ENCODE results near the gene CLEC1B. TPM values are rescaled to one million over a fixed set of nuclear protein-coding genes. Genes with fewer than 3 reads are reported as not detected.

CLEC1B gene
- total RNA-seq, 1 donor from 2014 or later = not detected

DNA sequence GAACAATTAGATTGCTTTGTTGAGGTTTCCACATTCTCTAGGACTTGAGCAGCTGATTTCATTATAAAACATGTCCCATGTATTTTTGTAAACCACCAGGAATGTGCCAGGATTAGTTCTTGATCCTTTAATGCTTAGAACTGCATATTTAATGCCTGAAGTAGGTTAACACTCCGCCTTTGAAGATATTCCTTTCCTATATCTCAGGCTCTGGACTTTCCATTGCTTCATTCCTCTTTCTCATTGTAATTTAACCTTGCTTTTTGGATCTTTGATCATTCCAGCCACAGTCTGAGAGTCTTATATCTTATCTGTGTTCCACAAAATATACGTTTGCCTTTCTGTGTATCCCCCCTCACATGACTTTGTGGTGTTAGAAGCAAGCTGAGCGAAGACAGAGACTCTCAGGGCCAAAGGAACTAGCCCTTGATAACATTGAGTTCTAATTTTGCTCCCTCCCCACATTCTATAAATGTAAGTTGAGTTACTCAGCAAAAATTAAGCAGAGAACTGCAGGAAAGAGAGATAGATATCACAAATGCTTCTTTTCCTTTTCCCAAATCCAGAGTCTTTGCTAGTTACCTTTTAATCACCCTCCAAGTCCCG lies 2.4 kb upstream of the CLEC1B start:
- DNase-seq (ENCODE audit: low read depth) = no peak
- H3K4me1 ChIP-seq (ENCODE audit: insufficient read depth, low read length) = no peaks in the 10 kb centered on the region
- Mint-ChIP-seq H3K4me1 (ENCODE audit: low read depth, unreplicated experiment) (peaks cover 15% of the 10 kb centered on the region), H3K4me3 (ENCODE audit: unreplicated experiment) (no peak overlapping the region), H3K27me3 (ENCODE audit: low read depth, unreplicated experiment) (peaks cover 2% of the 10 kb centered on the region), H3K9me3 (ENCODE audit: unreplicated experiment) (no peaks in the 10 kb centered on the region), H3K36me3 (ENCODE audit: low read depth, unreplicated experiment) (no peaks in the 10 kb centered on the region), H3K27ac (ENCODE audit: unreplicated experiment) (no peak overlapping the region)
- H3K36me3 ChIP-seq (ENCODE audit: insufficient read depth, low read length) = no peaks in the 10 kb centered on the region
- H3K4me3 ChIP-seq (ENCODE audit: insufficient read depth, low read depth, low read length) = no peak overlapping the region
- no peak for FAIRE-seq
- no peak overlapping the region for H2AFZ ChIP-seq (ENCODE audit: low read depth, low read length)
- no peak overlapping the region for H3K9ac ChIP-seq (ENCODE audit: low read length)
- no peak overlapping the region for H3K27ac ChIP-seq (ENCODE audit: low read depth, low read length)
- no peaks in the 10 kb centered on the region for H3K79me2 ChIP-seq (ENCODE audit: insufficient read depth, low read length)
- no peaks in the 10 kb centered on the region for H3K27me3 ChIP-seq (ENCODE audit: insufficient read depth, low read length)
- H3K4me2 ChIP-seq (ENCODE audit: low read length) = no peak overlapping the region
- H3K9me3 ChIP-seq (ENCODE audit: insufficient read depth, low read depth, low read length) = no peaks in the 10 kb centered on the region
- TF ChIP-seq EZH2 (IDR thresholded peaks at IDR 0.05; ENCODE audit: insufficient read depth, low read length) = no peak
- TF ChIP-seq, protein P1, sequence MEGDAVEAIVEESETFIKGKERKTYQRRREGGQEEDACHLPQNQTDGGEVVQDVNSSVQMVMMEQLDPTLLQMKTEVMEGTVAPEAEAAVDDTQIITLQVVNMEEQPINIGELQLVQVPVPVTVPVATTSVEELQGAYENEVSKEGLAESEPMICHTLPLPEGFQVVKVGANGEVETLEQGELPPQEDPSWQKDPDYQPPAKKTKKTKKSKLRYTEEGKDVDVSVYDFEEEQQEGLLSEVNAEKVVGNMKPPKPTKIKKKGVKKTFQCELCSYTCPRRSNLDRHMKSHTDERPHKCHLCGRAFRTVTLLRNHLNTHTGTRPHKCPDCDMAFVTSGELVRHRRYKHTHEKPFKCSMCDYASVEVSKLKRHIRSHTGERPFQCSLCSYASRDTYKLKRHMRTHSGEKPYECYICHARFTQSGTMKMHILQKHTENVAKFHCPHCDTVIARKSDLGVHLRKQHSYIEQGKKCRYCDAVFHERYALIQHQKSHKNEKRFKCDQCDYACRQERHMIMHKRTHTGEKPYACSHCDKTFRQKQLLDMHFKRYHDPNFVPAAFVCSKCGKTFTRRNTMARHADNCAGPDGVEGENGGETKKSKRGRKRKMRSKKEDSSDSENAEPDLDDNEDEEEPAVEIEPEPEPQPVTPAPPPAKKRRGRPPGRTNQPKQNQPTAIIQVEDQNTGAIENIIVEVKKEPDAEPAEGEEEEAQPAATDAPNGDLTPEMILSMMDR (IDR thresholded peaks at IDR 0.05; ENCODE audit: insufficient read depth, low read depth, low read length) = no peak
- H4K20me1 ChIP-seq (ENCODE audit: insufficient read depth, low read length) = no peaks in the 10 kb centered on the region

DNA sequence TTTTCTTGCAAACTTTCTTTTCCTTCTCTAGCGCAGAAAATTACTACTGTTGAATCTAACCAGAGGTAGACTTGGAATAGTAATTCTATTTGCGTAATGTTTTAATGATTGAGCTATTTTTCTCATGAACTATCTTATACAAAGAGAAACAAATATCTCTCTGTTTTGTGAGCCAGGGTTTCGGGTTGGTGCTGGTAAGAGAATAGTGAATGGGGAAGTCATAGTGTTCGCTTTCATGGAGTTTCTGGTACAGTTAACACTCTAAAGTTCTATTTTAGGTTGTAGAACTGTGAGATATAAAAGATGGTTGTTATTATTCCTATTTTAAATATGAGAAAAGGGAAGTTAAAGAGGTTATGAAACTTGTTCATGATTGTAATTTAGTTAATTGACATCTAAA lies 6.6 kb downstream of the CLEC1B start:
- Mint-ChIP-seq H3K36me3 (ENCODE audit: low read depth, unreplicated experiment) (no peaks in the 10 kb centered on the region), H3K27ac (ENCODE audit: unreplicated experiment) (no peak overlapping the region), H3K27me3 (ENCODE audit: low read depth, unreplicated experiment) (no peaks in the 10 kb centered on the region), H3K4me3 (ENCODE audit: unreplicated experiment) (no peak overlapping the region), H3K9me3 (ENCODE audit: unreplicated experiment) (no peaks in the 10 kb centered on the region), H3K4me1 (ENCODE audit: low read depth, unreplicated experiment) (peaks cover 13% of the 10 kb centered on the region)
- Histone ChIP-seq H3K4me3 (ENCODE audit: insufficient read depth, low read depth, low read length) (no peak overlapping the region), H3K9me3 (ENCODE audit: insufficient read depth, low read depth, low read length) (no peaks in the 10 kb centered on the region), H3K9ac (ENCODE audit: low read length) (no peak overlapping the region), H3K4me2 (ENCODE audit: low read length) (no peak overlapping the region), H3K36me3 (ENCODE audit: insufficient read depth, low read length) (no peaks in the 10 kb centered on the region), H2AFZ (ENCODE audit: low read depth, low read length) (no peak overlapping the region), H3K79me2 (ENCODE audit: insufficient read depth, low read length) (no peaks in the 10 kb centered on the region), H3K4me1 (ENCODE audit: insufficient read depth, low read length) (no peaks in the 10 kb centered on the region), H3K27me3 (ENCODE audit: insufficient read depth, low read length) (no peaks in the 10 kb centered on the region), H4K20me1 (ENCODE audit: insufficient read depth, low read length) (no peaks in the 10 kb centered on the region), H3K27ac (ENCODE audit: low read depth, low read length) (no peak overlapping the region)
- FAIRE-seq = no peak
- no peak for TF ChIP-seq EZH2 (IDR thresholded peaks at IDR 0.05; ENCODE audit: insufficient read depth, low read length)
- TF ChIP-seq, protein P1 (IDR thresholded peaks at IDR 0.05; ENCODE audit: insufficient read depth, low read depth, low read length) = no peak
- DNase-seq (ENCODE audit: low read depth) = no peak

DNA sequence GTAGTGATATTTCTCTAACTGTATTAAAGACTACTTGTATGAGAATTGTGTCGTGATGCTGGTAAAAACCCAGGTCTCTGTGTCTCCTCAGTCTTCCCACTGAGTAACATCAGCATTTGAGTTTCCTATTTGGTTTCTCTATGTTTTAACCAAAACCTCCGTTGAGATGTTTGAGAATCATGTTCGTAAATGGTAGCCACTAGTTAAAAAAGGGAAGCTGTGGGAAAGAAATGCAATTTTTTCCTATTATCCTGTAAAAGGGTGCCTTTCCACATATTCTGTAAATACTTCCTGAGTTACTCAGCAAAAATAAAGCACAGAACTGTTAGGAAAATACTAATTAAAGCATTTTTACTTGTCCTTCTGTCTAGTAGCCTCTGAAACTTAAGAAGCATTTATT lies 7.0 kb downstream of the CLEC1B start:
- no peaks in the 10 kb centered on the region for H3K9me3 Mint-ChIP-seq (ENCODE audit: unreplicated experiment)
- no peaks in the 10 kb centered on the region for H3K9me3 ChIP-seq (ENCODE audit: insufficient read depth, low read depth, low read length)
- no peak overlapping the region for H3K4me3 ChIP-seq (ENCODE audit: insufficient read depth, low read depth, low read length)
- FAIRE-seq = no peak
- no peaks in the 10 kb centered on the region for H4K20me1 ChIP-seq (ENCODE audit: insufficient read depth, low read length)
- H3K9ac ChIP-seq (ENCODE audit: low read length) = no peak overlapping the region
- no peak overlapping the region for H3K27ac ChIP-seq (ENCODE audit: low read depth, low read length)
- H3K27me3 ChIP-seq (ENCODE audit: insufficient read depth, low read length) = no peaks in the 10 kb centered on the region
- TF ChIP-seq, protein P1 (IDR thresholded peaks at IDR 0.05; ENCODE audit: insufficient read depth, low read depth, low read length) = no peak
- TF ChIP-seq EZH2 (IDR thresholded peaks at IDR 0.05; ENCODE audit: insufficient read depth, low read length) = no peak
- H3K27me3 Mint-ChIP-seq (ENCODE audit: low read depth, unreplicated experiment) = no peaks in the 10 kb centered on the region
- no peak overlapping the region for H3K27ac Mint-ChIP-seq (ENCODE audit: unreplicated experiment)
- no peaks in the 10 kb centered on the region for H3K36me3 Mint-ChIP-seq (ENCODE audit: low read depth, unreplicated experiment)
- H2AFZ ChIP-seq (ENCODE audit: low read depth, low read length) = no peak overlapping the region
- no peak overlapping the region for H3K4me3 Mint-ChIP-seq (ENCODE audit: unreplicated experiment)
- H3K4me1 ChIP-seq (ENCODE audit: insufficient read depth, low read length) = no peaks in the 10 kb centered on the region
- H3K4me1 Mint-ChIP-seq (ENCODE audit: low read depth, unreplicated experiment) = peaks cover 11% of the 10 kb centered on the region
- no peaks in the 10 kb centered on the region for H3K36me3 ChIP-seq (ENCODE audit: insufficient read depth, low read length)
- H3K4me2 ChIP-seq (ENCODE audit: low read length) = no peak overlapping the region
- no peak for DNase-seq (ENCODE audit: low read depth)
- H3K79me2 ChIP-seq (ENCODE audit: insufficient read depth, low read length) = no peaks in the 10 kb centered on the region
